Pancreas (tissue), 10 donors: ENCODE measurements around the gene GPC6. TPM values are rescaled to one million over a fixed set of nuclear protein-coding genes. Genes with fewer than 3 reads are reported as not detected.

Experiments used
- ATAC-seq, 4 donors: fragments of 200-7000 bp; cut with Tn5 transposase; one replicate each; pipeline versions ENCODE4 v1.8.0 to v1.9.1; 2020; ENCODE audit warnings: mild to moderate bottlenecking in 4 of 4, moderate library complexity in 4 of 4
- DNase-seq, 6 donors: peaks; one replicate each; pipeline ENCODE4 v3.0.0-alpha.2; 2020
- FAIRE-seq: peaks from 2 replicates; lab custom pipeline; 2012; peaks lifted over from hg19 to GRCh38; lab: Jason Lieb, UNC
- H3K27ac ChIP-seq, 4 donors: fragments of 200-600 bp; sonication (generic); 1 replicate in 3 of 4; 2 replicates in 1 of 4; pipeline versions ENCODE4 v1.5.0 to v1.8.0; 2020
- H3K27me3 ChIP-seq, 4 donors: fragments of 200-600 bp; one replicate each; pipeline ENCODE4 v1.8.0; 2021
- H3K36me3 ChIP-seq, 3 donors: fragments of 200-600 bp; sonication (generic) in 1 of 3; one replicate each; pipeline versions ENCODE4 v1.5.0 to v1.8.0; 2020 to 2021
- H3K4me1 ChIP-seq, 3 donors: fragments of 200-600 bp; one replicate each; pipeline ENCODE4 v1.8.0; 2021
- H3K4me3 ChIP-seq, 4 donors: fragments of 200-600 bp; sonication (generic) in 2 of 4; one replicate each; pipeline versions ENCODE4 v1.5.0 to v1.8.0; 2020 to 2021
- H3K9me3 ChIP-seq, 4 donors: fragments of 200-600 bp; one replicate each; pipeline ENCODE4 v1.8.0; 2021
- WGBS, 2 donors: extraction: QIAGEN DNeasy Blood & Tissue Kit; methylation state at CpG; one replicate each; pipeline ENCODE4 v1.1.7; 2013; 5-methylcytosine and 5-hydroxymethylcytosine counted together
- intact Hi-C, 3 donors: fragments of 100-400 bp; cut with DNase I; formaldehyde crosslinking; loops; one replicate each; pipeline versions ENCODE4 v1.11.1 to v1.14.2; 2022
- polyA plus RNA-seq, 2 donors: library from polyadenylated mRNA; stranded (reverse); fragments of 200-250 nt; gene quantifications; one replicate each; pipeline ENCODE4 v1.2.3, GENCODE V29; 2013
- total RNA-seq, 6 donors: library from RNA; stranded (reverse); fragmentation: NEBNext Ultra II Directional in 4 of 6; extraction: Animal tissue kit (Norgen Biotek cat#: 25700) in 4 of 6; gene quantifications; one replicate each; pipeline versions ENCODE4 v1.2.1 to v1.2.4, GENCODE V29; 2021 to 2023
- TF ChIP-seq, protein P1 (sequence below), 4 donors: fragments of 200-600 bp; sonication (generic) in 3 of 4; IDR thresholded peaks; one replicate each; pipeline versions ENCODE4 v1.5.0 to v1.8.0; 2021; ENCODE audit warnings: antibody characterized with exemption in 4 of 4
- donor health status: healthy with polysubstance abuse.
- donor health status: DM: no; HTN: no; CAD: no; lungs with moderate emphysema.
- donor health status: DM: no; HTN: no; CAD: no.
- donor health status: control.
- donor health status: control.
- donor health status: Bipolar disorder and iron deficiency.
- donor health status: DM: yes; HTN: yes; CAD: no.
- donor health status: DM: no; HTN: no; CAD: no.
- donor health status: DM: no; HTN: no; CAD: no.
- donor health status: DM: yes; HTN: yes; CAD: no.

GPC6 gene
- total and polyA plus RNA-seq, 8 donors, result 0.23 to 3.3 (median 1.2) TPM

DNA sequence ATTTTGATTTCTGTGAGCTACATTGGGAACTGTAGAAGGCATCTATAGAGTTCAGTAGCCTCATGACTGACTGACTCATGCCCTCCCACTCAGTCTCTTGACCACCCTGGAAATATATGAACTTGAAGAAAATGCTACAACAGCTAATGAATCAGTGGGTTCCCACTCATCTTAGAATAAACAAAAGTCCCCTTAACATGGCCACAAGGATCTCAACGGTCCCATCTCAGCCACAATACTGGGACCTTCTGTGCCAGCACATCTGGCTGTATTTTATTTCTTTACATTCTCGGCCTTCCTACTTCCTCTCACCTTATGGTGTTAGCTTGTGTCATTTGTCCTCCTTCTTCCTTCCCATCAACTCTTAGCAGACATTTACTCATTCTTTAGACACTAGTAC lies 633.1 kb downstream of the GPC6 start:
- intact Hi-C loops, result no loop called here

DNA sequence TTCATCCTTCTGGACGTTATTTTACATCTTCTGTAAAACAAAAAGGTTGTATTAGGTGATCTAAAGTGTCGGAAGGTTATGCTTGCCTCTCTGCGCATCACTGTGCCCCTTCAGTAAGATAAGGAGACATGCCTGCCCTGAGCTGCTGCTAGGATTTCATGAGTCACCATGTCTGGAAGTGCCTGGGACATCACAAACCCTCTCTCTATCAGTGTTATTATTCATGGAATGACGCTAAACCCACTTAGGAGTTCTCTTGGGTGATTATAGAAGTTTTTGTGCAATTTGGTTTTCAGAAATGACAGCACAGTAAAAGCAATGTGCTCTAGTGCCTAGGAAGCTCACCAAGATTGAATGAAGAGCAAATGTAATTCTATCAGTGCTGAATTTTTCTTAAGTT lies 635.2 kb downstream of the GPC6 start:
- H3K27ac ChIP-seq, result no peak overlapping the region
- no peak for FAIRE-seq
- 53 to 77% methylated on average over 4 of the region's 4 CpGs for WGBS, 2 donors
- H3K4me1 ChIP-seq, result no peaks in the 10 kb centered on the region
- TF ChIP-seq, protein P1, sequence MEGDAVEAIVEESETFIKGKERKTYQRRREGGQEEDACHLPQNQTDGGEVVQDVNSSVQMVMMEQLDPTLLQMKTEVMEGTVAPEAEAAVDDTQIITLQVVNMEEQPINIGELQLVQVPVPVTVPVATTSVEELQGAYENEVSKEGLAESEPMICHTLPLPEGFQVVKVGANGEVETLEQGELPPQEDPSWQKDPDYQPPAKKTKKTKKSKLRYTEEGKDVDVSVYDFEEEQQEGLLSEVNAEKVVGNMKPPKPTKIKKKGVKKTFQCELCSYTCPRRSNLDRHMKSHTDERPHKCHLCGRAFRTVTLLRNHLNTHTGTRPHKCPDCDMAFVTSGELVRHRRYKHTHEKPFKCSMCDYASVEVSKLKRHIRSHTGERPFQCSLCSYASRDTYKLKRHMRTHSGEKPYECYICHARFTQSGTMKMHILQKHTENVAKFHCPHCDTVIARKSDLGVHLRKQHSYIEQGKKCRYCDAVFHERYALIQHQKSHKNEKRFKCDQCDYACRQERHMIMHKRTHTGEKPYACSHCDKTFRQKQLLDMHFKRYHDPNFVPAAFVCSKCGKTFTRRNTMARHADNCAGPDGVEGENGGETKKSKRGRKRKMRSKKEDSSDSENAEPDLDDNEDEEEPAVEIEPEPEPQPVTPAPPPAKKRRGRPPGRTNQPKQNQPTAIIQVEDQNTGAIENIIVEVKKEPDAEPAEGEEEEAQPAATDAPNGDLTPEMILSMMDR (IDR thresholded peaks at IDR 0.05), result no peak
- no peak overlapping the region for H3K4me3 ChIP-seq
- H3K27me3 ChIP-seq, result no peaks in the 10 kb centered on the region
- DNase-seq, result no peak
- no peaks in the 10 kb centered on the region for H3K36me3 ChIP-seq
- H3K9me3 ChIP-seq, result no peaks in the 10 kb centered on the region
- intact Hi-C loops, result no loop called here
- peak in 1 of 4 donors; percentile 35 for ATAC-seq

More for the DNA sequence above, 633.1 kb downstream of the GPC6 start:
- 68 to 88% methylated on average over 2 of the region's 2 CpGs for WGBS, 2 donors
- H3K4me1 ChIP-seq, result no peaks in the 10 kb centered on the region
- ATAC-seq, result no peak
- no peak for DNase-seq
- H3K36me3 ChIP-seq, result no peaks in the 10 kb centered on the region
- H3K4me3 ChIP-seq, result no peak overlapping the region
- no peaks in the 10 kb centered on the region for H3K9me3 ChIP-seq
- FAIRE-seq, result no peak
- H3K27ac ChIP-seq, result no peak overlapping the region
- TF ChIP-seq, protein P1 (IDR thresholded peaks at IDR 0.05), result no peak
- H3K27me3 ChIP-seq, result no peaks in the 10 kb centered on the region

DNA sequence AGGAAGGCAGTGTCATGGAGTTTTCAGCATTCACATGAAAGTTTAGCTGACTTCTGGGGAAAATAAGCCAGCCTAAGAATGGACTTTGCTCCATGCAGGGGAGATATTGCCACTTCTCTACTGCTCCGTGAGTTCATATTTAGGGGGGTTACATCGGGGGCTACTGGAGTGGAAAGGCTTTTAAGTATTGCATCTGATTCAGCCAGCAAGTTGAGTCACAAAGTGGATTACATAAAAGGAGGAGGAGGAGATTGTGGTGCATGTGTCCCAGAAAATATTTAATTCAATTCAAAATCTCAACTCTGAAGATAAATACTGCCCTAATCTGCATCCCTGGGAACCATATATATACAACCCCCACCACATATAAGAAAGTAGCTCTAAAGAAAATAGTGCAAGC lies 635.7 kb downstream of the GPC6 start:
- TF ChIP-seq, protein P1 (IDR thresholded peaks at IDR 0.05), result no peak
- intact Hi-C loops, result no loop called here
- no peak overlapping the region for H3K4me3 ChIP-seq
- ATAC-seq (no peak), FAIRE-seq (no peak), DNase-seq (no peak)
- no peaks in the 10 kb centered on the region for H3K4me1 ChIP-seq
- no peaks in the 10 kb centered on the region for H3K36me3 ChIP-seq
- 66 to 79% methylated on average over 2 of the region's 2 CpGs for WGBS, 2 donors
- H3K27me3 ChIP-seq, result no peaks in the 10 kb centered on the region
- H3K27ac ChIP-seq, result no peak overlapping the region
- H3K9me3 ChIP-seq, result no peaks in the 10 kb centered on the region

DNA sequence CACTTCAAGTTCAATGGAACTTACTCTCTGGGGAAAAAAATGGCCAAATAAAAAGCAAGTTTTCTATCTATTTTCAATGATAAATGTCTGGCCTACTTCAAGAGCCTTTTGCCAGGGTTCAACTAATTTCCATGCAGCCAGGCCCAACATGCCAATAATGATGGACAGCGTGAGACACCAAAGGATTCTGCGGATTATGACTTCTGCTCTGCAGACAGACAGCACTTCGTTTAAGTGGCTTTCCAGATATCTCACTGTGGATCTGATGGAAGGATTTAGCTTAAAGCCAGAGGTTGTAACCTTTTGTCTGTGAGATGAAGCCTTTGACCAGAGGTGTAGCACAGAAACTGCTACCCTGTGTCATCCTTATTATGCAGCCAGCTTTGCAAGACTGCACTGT lies 638.6 kb downstream of the GPC6 start:
- no peak overlapping the region for H3K27ac ChIP-seq
- H3K27me3 ChIP-seq, result no peaks in the 10 kb centered on the region
- intact Hi-C loops, result no loop called here
- FAIRE-seq (no peak), DNase-seq (no peak), ATAC-seq (no peak)
- no peak overlapping the region for H3K4me3 ChIP-seq
- 77 to 89% methylated on average over 3 of the region's 3 CpGs for WGBS, 2 donors
- H3K4me1 ChIP-seq, result no peaks in the 10 kb centered on the region
- H3K9me3 ChIP-seq, result no peaks in the 10 kb centered on the region
- H3K36me3 ChIP-seq, result no peaks in the 10 kb centered on the region
- TF ChIP-seq, protein P1 (IDR thresholded peaks at IDR 0.05), result no peak

DNA sequence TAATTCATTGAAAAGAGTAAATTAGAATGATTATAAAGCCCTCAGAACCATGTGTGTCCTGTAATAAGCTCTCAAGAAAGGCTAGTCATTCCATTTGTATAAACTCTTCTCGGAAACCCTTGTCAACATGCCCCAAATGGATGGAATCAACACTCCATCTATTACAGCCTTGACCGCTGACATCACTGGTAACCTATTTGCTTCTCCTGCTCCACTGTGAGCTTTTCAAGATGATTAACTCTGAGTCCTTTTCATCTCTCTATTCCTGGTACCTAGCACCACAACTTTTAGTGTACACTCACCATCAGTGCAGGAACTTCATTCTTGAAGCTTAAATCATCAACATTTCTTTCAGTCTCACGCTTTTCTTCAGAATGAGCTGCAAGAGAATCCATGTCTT lies 640.9 kb downstream of the GPC6 start:
- no peak for FAIRE-seq
- DNase-seq, result no peak
- H3K36me3 ChIP-seq, result no peaks in the 10 kb centered on the region
- TF ChIP-seq, protein P1 (IDR thresholded peaks at IDR 0.05), result no peak
- ATAC-seq, result no peak
- no peak overlapping the region for H3K4me3 ChIP-seq
- H3K27ac ChIP-seq, result no peak overlapping the region
- no peaks in the 10 kb centered on the region for H3K9me3 ChIP-seq
- intact Hi-C loops, result no loop called here
- no peaks in the 10 kb centered on the region for H3K27me3 ChIP-seq
- 86 to 96% methylated on average over 3 of the region's 3 CpGs for WGBS, 2 donors
- H3K4me1 ChIP-seq, result no peaks in the 10 kb centered on the region
